A549 (cell line): ENCODE measurements around the gene BANF2. TPM values are rescaled to one million over a fixed set of nuclear protein-coding genes. Genes with fewer than 3 reads are reported as not detected.

Experiments
- ATAC-seq, 2 experiments: fragments of 200-7000 bp in 1 of 2; fragments of >200 bp in 1 of 2; cut with Nextera tagmentation in 1 of 2; cut with Tn5 transposase in 1 of 2; 3 replicates each; pipeline versions ENCODE4 v1.8.0 to v1.9.1; 2018 to 2020; ENCODE audit warnings: mild to moderate bottlenecking in 1 of 2, moderate library complexity in 1 of 2
- CTCF ChIA-PET: fragments of 300-600 bp; sonication (Branson Sonifier 250); formaldehyde crosslinking; extraction: SDS; loops from one replicate; lab custom pipeline; 2021; ENCODE audit warnings: antibody characterized with exemption, inconsistent platforms; lab: Yijun Ruan, JAX
- POLR2A ChIA-PET: fragments of 350-600 bp; formaldehyde crosslinking; extraction: SDS; loops from one replicate; lab custom pipeline; 2021; ENCODE audit warnings: antibody characterized with exemption, inconsistent platforms; lab: Yijun Ruan, JAX
- DNase-seq, 2 experiments: peaks; one replicate each; pipeline versions ENCODE4 v3.0.0 to v3.0.0-alpha.2; 2011 to 2016; ENCODE audit warnings: low read depth in 1 of 2, low spot score in 1 of 2
- FAIRE-seq: peaks from 2 replicates; lab custom pipeline; 2011; peaks lifted over from hg19 to GRCh38; lab: Jason Lieb, UNC
- H3K27ac ChIP-seq, 2 experiments: fragments of >200 bp; sonication (Bioruptor Twin); formaldehyde crosslinking; 3 replicates each; pipeline ENCODE4 v1.5.1; 2016 to 2017
- H3K4me1 ChIP-seq: fragments of >200 bp; sonication (Bioruptor Twin); formaldehyde crosslinking; 3 replicates; pipeline ENCODE4 v1.6.1; 2016
- H3K4me2 ChIP-seq: fragments of >200 bp; sonication (Bioruptor Twin); formaldehyde crosslinking; 3 replicates; pipeline ENCODE4 v1.6.1; 2016
- H3K4me3 ChIP-seq: fragments of >200 bp; sonication (Bioruptor Twin); formaldehyde crosslinking; 3 replicates; pipeline ENCODE4 v1.5.1; 2016
- H3K9me3 ChIP-seq: fragments of >200 bp; sonication (Bioruptor Twin); formaldehyde crosslinking; 3 replicates; pipeline ENCODE4 v1.6.1; 2016
- CBX8 ChIP-seq: fragments of 200-600 bp; sonication (generic); IDR thresholded peaks from 2 replicates; pipeline ENCODE4 v1.6.1; 2016
- CEBPB ChIP-seq, 2 experiments: fragments of >200 bp in 1 of 2; sonication (Bioruptor Twin) in 1 of 2; formaldehyde crosslinking in 1 of 2; IDR thresholded peaks; 2 replicates each; pipeline ENCODE4 v1.6.1; 2012 to 2016
- CHD2 ChIP-seq: fragments of 150-350 bp; IDR thresholded peaks from 2 replicates; pipeline ENCODE4 v1.6.1; 2014; ENCODE audit warnings: low read length; ENCODE audit not compliant: partially characterized antibody
- CHD4 ChIP-seq: fragments of 200-600 bp; sonication (generic); IDR thresholded peaks from 2 replicates; pipeline ENCODE4 v1.6.1; 2016; ENCODE audit warnings: antibody characterized with exemption, mild to moderate bottlenecking, borderline replicate concordance
- CTCF ChIP-seq: fragments of >200 bp; sonication (Bioruptor Twin); formaldehyde crosslinking; IDR thresholded peaks from 3 replicates; pipeline ENCODE4 v1.5.1; 2016
- E2F6 ChIP-seq: IDR thresholded peaks from 2 replicates; pipeline ENCODE4 v1.6.1; 2012; ENCODE audit warnings: low read depth, borderline replicate concordance
- FOSB ChIP-seq: fragments of 250-450 bp; sonication (Bioruptor Pico); IDR thresholded peaks from 2 replicates; pipeline ENCODE4 v1.5.0; 2020; ENCODE audit warnings: mild to moderate bottlenecking, moderate library complexity
- FOSL2 ChIP-seq, 2 experiments: fragments of 450-650 bp in 1 of 2; fragments of >200 bp in 1 of 2; sonication (Bioruptor Twin) in 1 of 2; formaldehyde crosslinking; IDR thresholded peaks; 2 replicates each; pipeline versions ENCODE4 v1.5.0 to v1.6.1; 2016 to 2020; ENCODE audit warnings: mild to moderate bottlenecking in 1 of 2, moderate library complexity in 1 of 2
- GATA3 ChIP-seq: IDR thresholded peaks from 2 replicates; pipeline ENCODE4 v1.6.1; 2012; ENCODE audit warnings: borderline replicate concordance
- HOXB13 ChIP-seq: fragments of 250-450 bp; sonication (Bioruptor Pico); IDR thresholded peaks from 2 replicates; pipeline ENCODE4 v1.5.0; 2020; ENCODE audit warnings: low read depth, mild to moderate bottlenecking, moderate library complexity
- JUN ChIP-seq, 2 experiments: fragments of >200 bp; sonication (Bioruptor Twin); formaldehyde crosslinking; IDR thresholded peaks; 2 replicates in 1 of 2; 3 replicates in 1 of 2; pipeline ENCODE4 v1.6.1; 2016 to 2017
- KDM1A ChIP-seq: fragments of 200-600 bp; sonication (generic); IDR thresholded peaks from 2 replicates; pipeline ENCODE4 v1.6.1; 2016; ENCODE audit warnings: low read depth, mild to moderate bottlenecking
- MAZ ChIP-seq: fragments of 150-350 bp; IDR thresholded peaks from 2 replicates; pipeline ENCODE4 v1.6.1; 2014; ENCODE audit warnings: antibody characterized with exemption, low read depth, low read length, borderline replicate concordance
- MYC ChIP-seq: IDR thresholded peaks from 2 replicates; pipeline ENCODE4 v1.6.1; 2012; ENCODE audit warnings: mild to moderate bottlenecking, inconsistent platforms, low read length, improper control_type of control experiment, borderline replicate concordance
- NR3C1 ChIP-seq: fragments of >200 bp; sonication (Bioruptor Twin); formaldehyde crosslinking; IDR thresholded peaks from 3 replicates; pipeline ENCODE4 v1.6.1; 2017
- PBX3 ChIP-seq: IDR thresholded peaks from 2 replicates; pipeline ENCODE4 v1.6.1; 2012
- PHF8 ChIP-seq: fragments of 200-600 bp; sonication (generic); IDR thresholded peaks from 2 replicates; pipeline ENCODE4 v1.6.1; 2016; ENCODE audit warnings: low read depth, mild to moderate bottlenecking, antibody characterized with exemption, moderate library complexity, borderline replicate concordance
- POLR2AphosphoS2 ChIP-seq: conservative IDR thresholded peaks from 2 replicates; pipeline ENCODE4 v1.6.1; 2012; ENCODE audit warnings: low read length, improper control_type of control experiment, inconsistent platforms
- RAD21 ChIP-seq, 2 experiments: fragments of >200 bp in 1 of 2; sonication (Bioruptor Twin) in 1 of 2; formaldehyde crosslinking in 1 of 2; IDR thresholded peaks in 1 of 2; conservative IDR thresholded peaks in 1 of 2; 2 replicates in 1 of 2; 3 replicates in 1 of 2; pipeline ENCODE4 v1.6.1; 2012 to 2018; ENCODE audit warnings: inconsistent platforms in 1 of 2
- RARB ChIP-seq: fragments of 250-450 bp; sonication (Bioruptor Pico); IDR thresholded peaks from 2 replicates; pipeline ENCODE4 v1.8.0; 2021; ENCODE audit warnings: mild to moderate bottlenecking, moderate library complexity
- ZFP36 ChIP-seq: fragments of 450-650 bp; IDR thresholded peaks from 2 replicates; pipeline ENCODE4 v1.6.1; 2014; ENCODE audit warnings: borderline replicate concordance; ENCODE audit not compliant: partially characterized antibody
- ZSCAN20 ChIP-seq: fragments of 250-450 bp; sonication (Bioruptor Pico); IDR thresholded peaks from 2 replicates; pipeline ENCODE4 v1.8.0; 2022; ENCODE audit warnings: mild to moderate bottlenecking, moderate library complexity
- WGBS: methylation state at CpG from one replicate; pipeline ENCODE4 v1.1.6; 2017; ENCODE audit errors: missing lambda C conversion rate; 5-methylcytosine and 5-hydroxymethylcytosine counted together
- polyA plus RNA-seq, 4 experiments: library from polyadenylated mRNA; depleted of rRNA in 3 of 4; stranded (reverse); fragments of >200 nt; fragmentation: RNase III in 1 of 4; extraction: RNeasy Plus Mini Kit Qiagen cat#74134 plus additional on column Dnase treatment in 1 of 4; gene quantifications; 2 replicates in 3 of 4; 3 replicates in 1 of 4; pipeline ENCODE4 v1.2.3, GENCODE V29; 2011 to 2017
- TF ChIP-seq, protein P1 (sequence below): IDR thresholded peaks from 2 replicates; pipeline ENCODE4 v1.6.1; 2012
- TF ChIP-seq, protein P2 (sequence below): fragments of >200 bp; sonication (Bioruptor Twin); formaldehyde crosslinking; IDR thresholded peaks from 3 replicates; pipeline ENCODE4 v1.6.1; 2016
- TF ChIP-seq, protein P3 (sequence below): fragments of 200-600 bp; sonication (generic); IDR thresholded peaks from 2 replicates; pipeline ENCODE4 v1.6.1; 2016; ENCODE audit warnings: antibody characterized with exemption, mild to moderate bottlenecking, moderate library complexity

Gene BANF2
- polyA plus RNA-seq, 2 of the 4 experiments (the other 2 are of a cell fraction), result not detected

- ATAC-seq (peak in 1 of 2 experiments; percentile 25; a peak in 3 of 6 replicates), FAIRE-seq (no peak), DNase-seq (no peak)
- Histone ChIP-seq H3K27ac (peak overlapping the region; percentile 95 to 96), H3K4me1 (peaks cover 36% of the 10 kb centered on the region), H3K4me3 (peak overlapping the region; percentile 96), H3K9me3 (peaks cover 11% of the 10 kb centered on the region), H3K4me2 (peak overlapping the region; percentile 85)
- CTCF ChIA-PET, result interaction anchor here (0.6 to 5.9 kb wide), 59 partner anchors 7 to 594 kb away, joined by 3 to 58 read pairs (median 4); partner anchors contain the start of genes BANF2 and BFSP1
- no peak for TF ChIP-seq CHD2
- TF ChIP-seq ZFP36, result no peak
- no peak for TF ChIP-seq FOSL2 (IDR thresholded peaks at IDR 0.05)
- TF ChIP-seq FOSL2 (CRISPR knock-in tag; IDR thresholded peaks at IDR 0.05), result no peak
- no peak for TF ChIP-seq CBX8
- TF ChIP-seq PHF8, result peak; percentile 62; the same call in 1 of the 2 replicates
- TF ChIP-seq HOXB13, result no peak
- no peak for TF ChIP-seq RARB (CRISPR knock-in tag)
- TF ChIP-seq NR3C1, result no peak
- peak in 1 of 2 experiments; percentile 84; a peak in 2 of 5 replicates for TF ChIP-seq JUN (IDR thresholded peaks at IDR 0.05)
- no peak for TF ChIP-seq POLR2AphosphoS2
- no peak for TF ChIP-seq CTCF
- no peak for TF ChIP-seq ZSCAN20 (CRISPR knock-in tag)
- POLR2A ChIA-PET, result interaction anchor here (0.9 to 2.0 kb wide), 9 partner anchors 37 to 607 kb away, joined by 3 to 13 read pairs (median 6); partner anchors contain the start of genes BFSP1, MGME1, SNX5 and ZNF133
- 0% methylated on average over 5 of the region's 65 CpGs for WGBS
These were observed 18.1 kb upstream of the BANF2 start for GRCh38 chr20:17681726-17682102.

DNA sequence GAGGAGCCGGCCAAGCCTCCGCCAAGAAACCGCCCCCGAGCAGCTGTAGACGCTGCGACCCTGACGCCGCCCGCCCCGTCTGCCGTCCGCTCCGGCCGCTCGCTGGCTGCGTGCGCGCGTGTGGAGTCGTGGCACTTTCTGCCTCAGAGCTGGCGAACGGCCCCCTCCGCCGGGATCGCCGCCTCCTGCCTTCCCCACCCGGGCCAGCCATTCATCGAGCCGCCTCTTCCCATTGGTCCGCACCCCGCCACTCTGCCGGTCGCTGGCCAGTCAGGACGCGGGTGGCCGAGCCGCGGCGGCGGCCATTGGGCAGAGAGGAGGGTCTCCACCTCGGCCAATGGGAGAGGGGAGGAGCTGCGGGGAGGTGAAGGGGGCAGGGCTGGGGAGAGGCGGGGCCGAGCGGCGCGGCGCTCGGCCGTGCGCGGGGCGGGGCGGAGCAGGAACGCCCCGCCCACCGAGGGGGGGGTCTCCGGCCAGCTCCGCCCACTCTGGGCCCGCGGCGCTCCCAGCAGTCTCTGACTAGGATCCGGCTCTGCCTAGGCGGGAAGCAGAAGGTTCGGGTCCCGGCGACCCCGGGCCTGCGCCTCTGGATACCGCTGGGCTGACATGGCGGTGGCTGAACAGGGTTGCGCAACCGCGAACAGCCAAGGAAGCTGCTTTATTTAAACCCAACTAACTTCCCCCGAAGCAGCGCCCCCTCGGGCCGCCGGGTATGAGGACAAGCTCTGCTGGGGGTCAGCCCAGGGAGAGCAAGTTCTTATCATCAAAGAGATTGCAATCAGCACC, 17.5 kb upstream of the BANF2 start, which contains the start of gene RRBP1:
RRBP1 (minus strand) TSS at position 140 of the 786 bp plus-strand sequence. CDS start 21,735 bp downstream, outside the sequence.
- Histone ChIP-seq H3K4me2 (peak within 1 kb of the TSS; percentile 85), H3K9me3 (peaks cover 17% of the 10 kb centered on the region), H3K4me1 (peaks cover 36% of the 10 kb centered on the region), H3K4me3 (peak within 1 kb of the TSS; percentile 96), H3K27ac (peak within 1 kb of the TSS; percentile 95 to 96)
- no peak for FAIRE-seq
- ChIA-PET POLR2A (interaction anchor here (0.5 to 2.0 kb wide), 17 partner anchors 9 to 606 kb away, joined by 3 to 13 read pairs (median 5); partner anchors contain the start of genes BFSP1, DSTN, MGME1 and SNX5), CTCF (interaction anchor here (0.6 to 5.9 kb wide), 66 partner anchors 8 to 556 kb away, joined by 3 to 58 read pairs (median 4); partner anchors contain the start of genes BANF2 and BFSP1)
- WGBS, result under 1% methylated on average over 38 of the region's 79 CpGs
- ATAC-seq, result peak; percentile 84 to 97
- DNase-seq, result peak; percentile 98 to 99
- TF ChIP-seq, protein P1, sequence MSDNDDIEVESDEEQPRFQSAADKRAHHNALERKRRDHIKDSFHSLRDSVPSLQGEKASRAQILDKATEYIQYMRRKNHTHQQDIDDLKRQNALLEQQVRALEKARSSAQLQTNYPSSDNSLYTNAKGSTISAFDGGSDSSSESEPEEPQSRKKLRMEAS, result peak; percentile 55; the same call in 1 of the 2 replicates
- TF ChIP-seq, protein P2, sequence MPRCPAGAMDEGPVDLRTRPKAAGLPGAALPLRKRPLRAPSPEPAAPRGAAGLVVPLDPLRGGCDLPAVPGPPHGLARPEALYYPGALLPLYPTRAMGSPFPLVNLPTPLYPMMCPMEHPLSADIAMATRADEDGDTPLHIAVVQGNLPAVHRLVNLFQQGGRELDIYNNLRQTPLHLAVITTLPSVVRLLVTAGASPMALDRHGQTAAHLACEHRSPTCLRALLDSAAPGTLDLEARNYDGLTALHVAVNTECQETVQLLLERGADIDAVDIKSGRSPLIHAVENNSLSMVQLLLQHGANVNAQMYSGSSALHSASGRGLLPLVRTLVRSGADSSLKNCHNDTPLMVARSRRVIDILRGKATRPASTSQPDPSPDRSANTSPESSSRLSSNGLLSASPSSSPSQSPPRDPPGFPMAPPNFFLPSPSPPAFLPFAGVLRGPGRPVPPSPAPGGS, result peak; percentile 74; the same call in 1 of the 3 replicates
- TF ChIP-seq GATA3 (peak; percentile 64; the same call in 1 of the 2 replicates), JUN (IDR thresholded peaks at IDR 0.05) (peak in 1 of 2 experiments; percentile 74; a peak in 3 of 5 replicates), KDM1A (no peak), E2F6 (peak; percentile 62; the same call in 1 of the 2 replicates), MYC (peak; percentile 55; the same call in 1 of the 2 replicates), CEBPB (IDR thresholded peaks at IDR 0.05) (peak; percentile 94 to 97), PBX3 (peak; percentile 99), POLR2AphosphoS2 (no peak), ZFP36 (no peak), CHD4 (no peak), RAD21 (conservative IDR thresholded peaks at IDR 0.05 in 1 of 2, IDR thresholded peaks at IDR 0.05 in 1 of 2) (peak; percentile 22 to 43; a peak in 2 of 5 replicates), MAZ (peak; percentile 27; the same call in 1 of the 2 replicates), FOSB (CRISPR knock-in tag) (no peak)
- TF ChIP-seq, protein P3, sequence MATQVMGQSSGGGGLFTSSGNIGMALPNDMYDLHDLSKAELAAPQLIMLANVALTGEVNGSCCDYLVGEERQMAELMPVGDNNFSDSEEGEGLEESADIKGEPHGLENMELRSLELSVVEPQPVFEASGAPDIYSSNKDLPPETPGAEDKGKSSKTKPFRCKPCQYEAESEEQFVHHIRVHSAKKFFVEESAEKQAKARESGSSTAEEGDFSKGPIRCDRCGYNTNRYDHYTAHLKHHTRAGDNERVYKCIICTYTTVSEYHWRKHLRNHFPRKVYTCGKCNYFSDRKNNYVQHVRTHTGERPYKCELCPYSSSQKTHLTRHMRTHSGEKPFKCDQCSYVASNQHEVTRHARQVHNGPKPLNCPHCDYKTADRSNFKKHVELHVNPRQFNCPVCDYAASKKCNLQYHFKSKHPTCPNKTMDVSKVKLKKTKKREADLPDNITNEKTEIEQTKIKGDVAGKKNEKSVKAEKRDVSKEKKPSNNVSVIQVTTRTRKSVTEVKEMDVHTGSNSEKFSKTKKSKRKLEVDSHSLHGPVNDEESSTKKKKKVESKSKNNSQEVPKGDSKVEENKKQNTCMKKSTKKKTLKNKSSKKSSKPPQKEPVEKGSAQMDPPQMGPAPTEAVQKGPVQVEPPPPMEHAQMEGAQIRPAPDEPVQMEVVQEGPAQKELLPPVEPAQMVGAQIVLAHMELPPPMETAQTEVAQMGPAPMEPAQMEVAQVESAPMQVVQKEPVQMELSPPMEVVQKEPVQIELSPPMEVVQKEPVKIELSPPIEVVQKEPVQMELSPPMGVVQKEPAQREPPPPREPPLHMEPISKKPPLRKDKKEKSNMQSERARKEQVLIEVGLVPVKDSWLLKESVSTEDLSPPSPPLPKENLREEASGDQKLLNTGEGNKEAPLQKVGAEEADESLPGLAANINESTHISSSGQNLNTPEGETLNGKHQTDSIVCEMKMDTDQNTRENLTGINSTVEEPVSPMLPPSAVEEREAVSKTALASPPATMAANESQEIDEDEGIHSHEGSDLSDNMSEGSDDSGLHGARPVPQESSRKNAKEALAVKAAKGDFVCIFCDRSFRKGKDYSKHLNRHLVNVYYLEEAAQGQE, result no peak; the same call in 1 of the 2 replicates
